Ishikawa (cell line): ENCODE measurements around the gene DNAH12.

Experiments
- CEBPB ChIP-seq: IDR thresholded peaks from 2 replicates; pipeline ENCODE4 v1.6.1; 2012
- CREB1 ChIP-seq: IDR thresholded peaks from 2 replicates; pipeline ENCODE4 v1.6.1; 2012; ENCODE audit warnings: low read depth
- EGR1 ChIP-seq: IDR thresholded peaks from 2 replicates; pipeline ENCODE4 v1.6.1; 2012
- EP300 ChIP-seq: IDR thresholded peaks from 2 replicates; pipeline ENCODE4 v1.6.1; 2012; ENCODE audit warnings: borderline replicate concordance
- FOXM1 ChIP-seq: IDR thresholded peaks from 2 replicates; pipeline ENCODE4 v1.6.1; 2012; ENCODE audit warnings: low read depth, borderline replicate concordance
- MAX ChIP-seq: IDR thresholded peaks from 2 replicates; pipeline ENCODE4 v1.6.1; 2012
- NFIC ChIP-seq: IDR thresholded peaks from 2 replicates; pipeline ENCODE4 v1.6.1; 2012
- RAD21 ChIP-seq: IDR thresholded peaks from 2 replicates; pipeline ENCODE4 v1.6.1; 2012; ENCODE audit warnings: low read depth
- REST ChIP-seq: IDR thresholded peaks from 2 replicates; pipeline ENCODE4 v1.6.1; 2012; ENCODE audit warnings: low read depth, mild to moderate bottlenecking
- TAF1 ChIP-seq: IDR thresholded peaks from 2 replicates; pipeline ENCODE4 v1.6.1; 2012; ENCODE audit warnings: low read depth, mild to moderate bottlenecking
- TCF12 ChIP-seq: IDR thresholded peaks from 2 replicates; pipeline ENCODE4 v1.6.1; 2012; ENCODE audit warnings: low read depth
- TEAD4 ChIP-seq: IDR thresholded peaks from 2 replicates; pipeline ENCODE4 v1.6.1; 2012
- USF1 ChIP-seq: IDR thresholded peaks from 2 replicates; pipeline ENCODE4 v1.6.1; 2012
- YY1 ChIP-seq: IDR thresholded peaks from 2 replicates; pipeline ENCODE4 v1.6.1; 2012; ENCODE audit warnings: low read depth
- ZBTB7A ChIP-seq: IDR thresholded peaks from 2 replicates; pipeline ENCODE4 v1.6.1; 2012; ENCODE audit warnings: low read depth

Gene DNAH12

GRCh38 chr3:57530071-57530608 lies 14.0 kb downstream of the DNAH12 start:
- TF ChIP-seq FOXM1, result no peak
- peak; percentile 25; the same call in 1 of the 2 replicates for TF ChIP-seq TEAD4

GRCh38 chr3:57518276-57518915 lies 25.7 kb downstream of the DNAH12 start:
- TF ChIP-seq CREB1 (no peak), USF1 (no peak), RAD21 (no peak), NFIC (no peak), TCF12 (no peak), ZBTB7A (no peak)

GRCh38 chr3:57512166-57512565 lies 32.0 kb downstream of the DNAH12 start:
- TF ChIP-seq TAF1 (no peak), TCF12 (no peak), NFIC (no peak)

GRCh38 chr3:57505901-57506300 lies 38.2 kb downstream of the DNAH12 start:
- TF ChIP-seq EP300, result no peak
- no peak for TF ChIP-seq MAX
- TF ChIP-seq EGR1, result no peak
- no peak for TF ChIP-seq REST
- TF ChIP-seq FOXM1, result no peak
- TF ChIP-seq TEAD4, result no peak
- TF ChIP-seq TAF1, result no peak
- TF ChIP-seq CEBPB, result no peak
- TF ChIP-seq CREB1, result no peak

GRCh38 chr3:57500506-57500905 lies 43.6 kb downstream of the DNAH12 start:
- TF ChIP-seq EP300, result no peak
- TF ChIP-seq TAF1, result no peak
- TF ChIP-seq CEBPB, result no peak
- TF ChIP-seq TEAD4, result no peak
- TF ChIP-seq YY1, result no peak
- no peak for TF ChIP-seq ZBTB7A
- no peak for TF ChIP-seq USF1
- no peak for TF ChIP-seq MAX
- no peak for TF ChIP-seq TCF12
- no peak for TF ChIP-seq CREB1
- no peak for TF ChIP-seq RAD21
- TF ChIP-seq FOXM1, result no peak
- no peak for TF ChIP-seq EGR1
- no peak for TF ChIP-seq NFIC
- no peak for TF ChIP-seq REST

GRCh38 chr3:57497904-57498303 lies 46.2 kb downstream of the DNAH12 start:
- no peak for TF ChIP-seq ZBTB7A
- TF ChIP-seq REST, result no peak
- no peak for TF ChIP-seq MAX
- TF ChIP-seq FOXM1, result no peak
- TF ChIP-seq NFIC, result no peak
- no peak for TF ChIP-seq TAF1
- no peak for TF ChIP-seq RAD21
- TF ChIP-seq CEBPB, result no peak
- no peak for TF ChIP-seq TEAD4
- TF ChIP-seq EGR1, result no peak
- no peak for TF ChIP-seq CREB1
- no peak for TF ChIP-seq YY1
- TF ChIP-seq TCF12, result no peak
- TF ChIP-seq EP300, result no peak
- no peak for TF ChIP-seq USF1
